Adipose tissue (tissue), 3 donors: ENCODE results near the gene PRKCA. TPM values are rescaled to one million over a fixed set of nuclear protein-coding genes. Genes with fewer than 3 reads are reported as not detected.

ENCODE experiments used
- H3K27ac ChIP-seq: one replicate; pipeline ENCODE4 v1.5.1; 2013; ENCODE audit warnings: low read depth, low read length
- WGBS, 3 donors: extraction: QIAGEN DNeasy Blood & Tissue Kit; methylation state at CpG; one replicate each; pipeline ENCODE4 v1.1.7; 2013; 5-methylcytosine and 5-hydroxymethylcytosine counted together
- polyA plus RNA-seq, 3 donors: library from polyadenylated mRNA; stranded (reverse); fragments of 200-250 nt; gene quantifications; one replicate each; pipeline ENCODE4 v1.2.3, GENCODE V29; 2013
- donor health status: healthy with polysubstance abuse.
- donor health status: Bipolar disorder and iron deficiency.
- donor health status: healthy.

PRKCA gene
- polyA plus RNA-seq, 3 donors, result 2.1 to 6.3 (median 2.3) TPM

DNA sequence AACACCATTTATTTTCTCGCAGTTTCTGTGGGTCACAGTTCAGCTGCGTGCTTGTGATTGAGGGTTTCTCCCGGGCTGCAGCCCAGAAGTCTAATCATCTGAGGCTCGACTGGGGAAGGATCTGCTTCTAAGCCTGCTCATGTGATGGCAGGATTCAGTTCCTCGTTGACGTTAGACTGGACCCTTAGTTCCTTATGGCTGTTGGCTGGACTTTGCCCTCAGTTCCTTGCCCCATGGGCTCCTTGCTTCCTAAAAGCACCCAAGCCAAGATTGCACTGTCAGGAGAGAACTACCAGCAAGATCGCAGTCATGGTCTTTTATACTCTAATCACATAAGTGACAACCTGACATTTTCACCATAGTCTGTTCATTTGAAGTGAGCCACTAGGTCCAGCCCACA lies 250.0 kb downstream of the PRKCA start:
- 84 to 94% (median 87%) methylated on average over 7 of the region's 7 CpGs for WGBS, 3 donors
- no peak overlapping the region for H3K27ac ChIP-seq

DNA sequence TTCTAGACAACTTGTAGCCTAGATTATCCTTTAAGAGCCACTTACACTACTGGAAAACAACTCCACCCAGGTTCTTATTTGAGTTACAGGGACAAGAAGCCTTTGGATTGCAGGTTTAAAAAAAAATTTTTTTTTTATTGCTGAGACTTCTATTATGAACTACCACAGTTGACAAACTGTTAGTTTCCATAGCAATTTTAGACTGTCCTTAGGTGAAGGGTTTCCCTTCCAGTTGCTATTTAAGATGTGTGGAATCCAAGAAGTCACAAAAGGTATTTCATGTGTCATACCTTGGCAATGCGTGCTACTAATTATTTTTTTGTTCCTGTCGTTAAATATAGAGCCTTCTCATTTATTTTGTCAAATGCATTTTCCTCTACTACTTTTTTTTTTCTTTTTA lies 253.2 kb downstream of the PRKCA start:
- H3K27ac ChIP-seq, result no peak overlapping the region
- WGBS, 3 donors, result 74 to 81% (median 79%) methylated on average over 2 of the region's 2 CpGs

DNA sequence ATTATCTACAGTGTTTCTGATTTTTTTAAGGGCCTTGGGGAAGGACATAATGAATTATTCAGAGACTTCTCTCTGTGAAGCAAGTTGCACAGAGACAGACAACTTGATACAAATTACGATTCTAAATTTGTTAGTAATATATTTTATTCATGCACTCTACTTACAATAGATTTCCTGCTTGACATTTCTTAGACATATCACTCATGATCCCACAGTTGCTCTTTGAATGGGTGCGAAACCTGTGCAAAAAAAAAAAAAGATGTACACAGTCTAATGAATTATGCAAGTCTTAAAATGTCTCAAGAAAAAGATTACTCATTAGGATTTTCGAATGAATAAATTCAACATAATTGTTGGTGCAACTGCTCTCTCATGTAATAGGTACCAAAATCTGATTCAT lies 254.8 kb downstream of the PRKCA start:
- 87 to 94% (median 89%) methylated on average over 3 of the region's 3 CpGs for WGBS, 3 donors
- H3K27ac ChIP-seq, result no peak overlapping the region

DNA sequence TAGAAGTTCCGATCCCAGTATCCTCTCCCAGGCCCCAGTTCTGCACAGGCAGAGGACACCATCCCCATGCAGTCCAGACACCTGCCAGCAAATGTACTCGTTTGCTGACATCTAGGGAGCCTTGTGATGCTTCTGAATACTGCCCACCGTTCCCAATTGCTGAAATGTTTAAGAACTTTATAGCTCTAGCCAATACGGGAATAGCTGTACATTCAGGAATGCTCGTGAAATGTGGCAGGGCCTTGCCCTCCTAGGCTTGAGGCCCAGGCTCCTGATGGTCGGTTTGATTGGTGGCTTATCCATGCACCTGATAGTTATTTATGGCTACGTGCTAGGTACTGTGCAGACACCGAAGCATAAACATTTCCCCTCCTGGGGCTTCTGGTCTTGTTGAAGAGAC lies 255.5 kb downstream of the PRKCA start:
- WGBS, 3 donors, result 83 to 94% (median 94%) methylated on average over 8 of the region's 8 CpGs
- H3K27ac ChIP-seq, result no peak overlapping the region

DNA sequence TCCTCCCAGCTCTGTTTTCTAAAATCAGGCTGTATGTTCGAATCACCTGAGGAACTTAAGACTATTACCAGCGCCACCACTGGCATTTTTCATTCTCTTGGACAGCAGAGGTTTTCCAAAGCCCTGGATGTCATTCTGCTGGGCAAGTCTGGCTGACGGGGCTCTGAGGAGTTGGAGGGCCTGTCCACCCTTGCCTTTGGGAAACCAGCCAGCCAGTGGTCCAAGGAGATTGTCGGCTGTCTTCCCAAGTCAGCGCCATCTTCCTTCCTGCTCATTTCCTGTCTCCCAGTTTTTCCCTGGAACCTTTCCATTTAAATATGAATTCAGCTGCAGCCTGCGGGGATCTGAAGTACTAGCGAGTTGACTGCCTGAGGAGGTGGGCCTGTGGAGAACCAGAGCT lies 258.3 kb downstream of the PRKCA start:
- no peak overlapping the region for H3K27ac ChIP-seq
- 88 to 90% (median 89%) methylated on average over 7 of the region's 7 CpGs for WGBS, 3 donors

DNA sequence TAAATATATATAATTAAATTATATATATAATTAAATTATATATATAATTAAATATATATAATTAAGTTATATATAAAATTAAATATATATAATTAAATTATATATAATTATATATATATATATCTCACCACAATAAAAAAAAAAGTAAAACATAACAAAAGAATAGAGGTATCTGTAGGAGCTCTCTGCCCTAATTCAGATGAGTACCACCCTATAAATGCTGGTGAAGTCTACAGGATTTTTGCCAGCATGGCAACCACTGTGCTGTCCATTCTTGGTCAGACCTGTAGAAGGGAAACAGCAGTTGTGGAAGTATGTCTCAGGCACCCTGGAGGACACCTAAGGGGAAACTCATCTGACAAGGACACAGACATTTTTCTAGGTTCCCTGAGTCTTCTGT lies 259.7 kb downstream of the PRKCA start:
- no peak overlapping the region for H3K27ac ChIP-seq

DNA sequence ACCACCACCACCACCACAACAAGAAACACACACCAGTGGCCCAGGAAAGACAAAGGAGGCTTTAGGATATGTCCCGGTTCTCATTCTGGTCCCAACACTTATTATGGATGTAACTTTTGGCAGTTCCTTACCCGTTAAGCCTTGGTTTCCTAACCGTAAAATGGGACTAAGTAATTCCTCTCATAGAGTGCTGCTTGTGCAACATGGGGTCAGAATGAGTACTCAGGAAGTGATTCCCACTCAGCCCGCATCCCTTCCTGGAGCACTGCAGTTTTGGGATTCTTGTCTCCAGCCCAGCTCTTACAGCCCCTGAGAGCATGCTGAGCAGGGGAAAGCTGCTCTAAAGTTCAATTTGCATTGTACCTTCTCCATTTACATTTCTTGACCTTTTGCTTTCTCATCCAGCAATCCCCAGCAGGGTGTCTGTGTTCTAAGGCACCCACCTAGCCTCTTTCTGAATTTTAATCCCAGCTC lies 262.6 kb downstream of the PRKCA start:
- H3K27ac ChIP-seq, result no peak overlapping the region
- 75 to 85% (median 83%) methylated on average over 4 of the region's 4 CpGs for WGBS, 3 donors

DNA sequence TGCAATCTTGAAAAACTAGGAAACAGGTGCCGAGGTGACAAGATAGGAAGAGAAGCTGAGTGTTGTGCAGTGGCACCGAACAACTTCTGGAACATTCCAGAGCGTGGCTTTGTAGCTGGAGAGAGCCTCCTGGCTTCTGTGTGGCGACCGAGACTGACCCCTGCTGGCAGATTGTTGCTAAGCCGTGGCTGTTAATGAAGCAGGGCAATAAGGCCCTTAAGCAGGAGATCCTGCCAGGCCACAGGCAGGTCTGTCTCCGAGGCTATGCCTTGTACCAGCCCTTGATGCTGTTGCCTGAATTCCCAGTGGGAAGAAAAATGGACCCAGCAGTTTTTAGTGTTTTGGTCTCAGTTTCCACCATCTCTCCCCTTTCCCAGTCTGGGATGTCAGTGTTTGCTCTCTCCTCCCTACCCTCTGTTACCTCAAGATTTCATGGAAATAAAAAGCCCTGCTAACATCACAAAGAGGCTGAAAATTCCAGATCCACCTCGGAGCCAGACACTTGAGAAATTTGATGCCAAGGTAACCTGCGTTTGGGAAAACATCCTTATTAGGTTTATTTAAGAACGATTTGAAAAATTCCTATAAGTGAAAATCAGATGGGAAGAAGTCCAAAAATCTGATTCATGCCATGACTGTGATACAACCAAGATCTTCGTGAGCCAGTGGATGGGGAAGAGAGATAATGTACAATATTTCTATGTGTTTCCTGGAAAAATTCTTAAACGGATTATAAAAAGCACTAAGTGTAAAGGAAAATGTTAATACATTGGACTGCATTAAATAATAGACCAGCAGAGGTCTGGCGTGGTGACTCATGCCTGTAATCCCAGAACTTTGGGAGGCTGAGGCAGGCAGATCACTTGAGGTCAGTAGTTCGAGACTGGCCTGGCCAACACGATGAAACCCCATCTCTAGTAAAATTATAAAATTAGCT lies 265.1 kb downstream of the PRKCA start:
- no peak overlapping the region for H3K27ac ChIP-seq
- 54 to 57% (median 54%) methylated on average over 15 of the region's 15 CpGs for WGBS, 3 donors

DNA sequence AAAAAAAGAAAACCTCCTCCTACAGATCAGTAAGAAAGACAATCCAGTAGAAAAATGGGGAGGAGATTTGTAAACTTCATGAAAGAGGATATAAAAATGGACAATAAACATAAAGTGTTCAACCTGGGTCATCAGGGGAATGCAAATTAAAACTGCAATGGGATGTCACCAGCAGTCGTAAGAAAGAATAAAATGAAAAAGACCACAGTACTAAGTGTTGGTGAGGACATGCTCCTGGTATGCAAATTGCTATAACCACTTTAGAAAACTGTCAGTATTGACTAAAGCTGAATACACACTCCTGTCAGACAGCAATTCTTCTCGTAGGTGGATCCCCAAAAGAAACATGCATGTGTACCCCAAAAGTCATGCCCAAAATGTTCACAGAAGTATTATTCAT lies 267.2 kb downstream of the PRKCA start:
- no peak overlapping the region for H3K27ac ChIP-seq
- 91 to 94% (median 92%) methylated on average over 2 of the region's 2 CpGs for WGBS, 3 donors

DNA sequence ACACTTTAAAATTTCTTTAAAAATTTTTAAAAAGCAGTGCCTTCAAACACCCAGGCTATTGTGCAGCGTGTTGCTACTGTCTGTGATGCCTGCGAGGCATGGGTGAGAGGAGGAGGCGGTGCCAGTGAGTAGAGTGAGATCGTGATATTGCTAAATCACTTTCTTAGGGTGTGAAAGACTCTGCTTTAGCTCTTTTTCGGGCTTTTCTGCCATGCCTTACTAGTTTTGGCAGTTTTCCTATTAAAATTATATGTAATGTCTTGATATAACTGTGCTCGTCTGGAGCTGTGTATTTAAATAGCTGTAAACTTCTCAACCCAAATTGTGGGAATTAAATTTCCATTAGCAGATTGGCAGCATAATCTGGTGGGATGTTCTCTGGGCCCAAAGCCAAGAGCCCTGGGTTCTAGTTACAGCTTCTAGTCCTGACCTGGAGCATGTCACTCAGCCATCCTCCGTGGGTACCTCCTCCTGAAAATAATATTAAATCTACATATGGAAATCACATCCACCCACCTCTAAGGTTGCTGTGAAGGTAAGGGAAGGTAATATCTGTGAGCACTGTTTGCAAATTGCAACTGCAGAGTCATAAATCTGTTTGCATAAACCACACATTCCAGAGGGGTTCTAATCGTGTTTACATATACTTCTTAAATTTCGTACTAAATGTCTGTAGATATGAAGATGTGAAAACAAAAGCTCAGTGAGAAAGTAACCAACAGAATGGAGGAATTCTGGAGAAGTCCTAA lies 268.2 kb downstream of the PRKCA start:
- WGBS, 3 donors, result 76 to 80% (median 78%) methylated on average over 9 of the region's 9 CpGs
- H3K27ac ChIP-seq, result no peak overlapping the region

DNA sequence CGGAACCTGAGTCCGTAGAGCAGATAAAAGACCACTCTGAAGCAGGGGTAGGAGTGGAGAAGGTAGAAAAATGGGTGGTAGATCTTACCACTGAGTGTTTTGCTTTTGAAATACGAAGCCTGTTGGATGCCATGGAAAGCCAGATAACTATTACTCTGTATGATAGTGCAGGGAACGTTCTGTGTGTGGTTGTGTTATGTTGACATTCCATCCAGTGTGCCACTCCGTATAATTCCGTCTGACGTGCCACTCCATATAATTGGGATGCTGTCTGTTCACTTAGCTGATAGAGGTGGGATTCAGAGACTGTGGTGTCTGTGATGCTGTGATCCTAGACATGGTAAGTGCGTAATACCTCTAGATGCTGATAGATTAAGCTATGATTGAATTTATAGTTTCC lies 269.3 kb downstream of the PRKCA start:
- 90 to 95% (median 94%) methylated on average over 8 of the region's 8 CpGs for WGBS, 3 donors
- H3K27ac ChIP-seq, result no peak overlapping the region

DNA sequence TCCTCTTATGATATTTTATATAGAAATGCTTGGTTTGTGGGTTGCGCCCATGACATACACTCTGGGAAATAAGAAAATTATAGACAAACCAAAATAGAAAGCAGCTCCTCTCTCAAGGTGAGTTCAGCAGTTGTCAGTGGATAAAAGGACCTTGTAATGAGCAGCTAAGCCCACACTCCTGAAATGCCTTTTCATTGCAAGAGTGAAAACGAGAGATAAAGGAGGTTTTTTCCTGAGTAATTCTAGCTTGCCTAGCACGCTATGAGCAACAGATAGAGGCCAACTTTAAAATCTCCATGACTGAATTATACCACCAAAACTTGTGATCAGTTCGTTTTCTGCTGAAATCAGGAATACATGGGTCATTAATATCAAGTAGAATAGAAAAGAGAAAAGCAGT lies 270.7 kb downstream of the PRKCA start:
- 72 to 91% (median 82%) methylated on average over 4 of the region's 4 CpGs for WGBS, 3 donors
- no peak overlapping the region for H3K27ac ChIP-seq

DNA sequence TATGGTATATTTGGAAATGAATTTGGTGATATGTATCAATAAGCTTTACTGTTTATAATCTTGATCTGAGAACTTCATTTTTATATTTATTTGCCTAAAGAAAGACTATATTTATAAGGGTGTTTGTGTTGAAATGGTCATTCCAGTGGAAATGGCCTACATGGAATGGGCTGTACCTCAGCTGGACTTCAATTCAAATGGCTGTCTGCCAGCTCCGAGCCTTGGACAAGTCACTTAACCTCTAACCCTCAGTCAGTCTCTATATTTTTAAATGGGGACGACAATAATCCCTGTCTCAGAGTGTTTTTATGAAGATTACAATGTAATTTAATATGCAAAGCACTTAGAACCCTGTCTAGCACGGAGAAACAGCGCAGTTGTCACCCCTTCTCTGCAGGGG lies 271.7 kb downstream of the PRKCA start:
- 70 to 84% (median 75%) methylated on average over 4 of the region's 4 CpGs for WGBS, 3 donors
- H3K27ac ChIP-seq, result no peak overlapping the region

DNA sequence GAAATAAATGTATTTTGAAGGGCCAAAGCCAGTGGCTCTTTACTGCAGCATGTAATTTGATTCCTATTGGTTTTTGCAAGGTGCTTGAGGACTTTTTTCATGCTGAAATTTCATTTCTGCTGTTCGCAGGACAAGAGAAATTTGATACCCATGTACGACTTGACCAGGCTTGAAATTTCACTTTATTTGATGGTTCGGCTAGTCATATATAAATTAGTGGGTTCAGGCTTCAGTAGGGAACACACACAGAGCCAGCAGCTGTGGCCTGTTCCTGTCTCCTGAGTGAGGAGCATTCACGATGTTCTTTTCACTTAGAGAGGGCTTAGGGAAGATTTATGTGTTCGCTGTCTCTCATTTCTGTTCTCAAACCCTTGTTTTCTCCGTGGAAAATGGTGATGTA lies 274.1 kb downstream of the PRKCA start:
- WGBS, 3 donors, result 78 to 81% (median 81%) methylated on average over 6 of the region's 6 CpGs
- no peak overlapping the region for H3K27ac ChIP-seq

DNA sequence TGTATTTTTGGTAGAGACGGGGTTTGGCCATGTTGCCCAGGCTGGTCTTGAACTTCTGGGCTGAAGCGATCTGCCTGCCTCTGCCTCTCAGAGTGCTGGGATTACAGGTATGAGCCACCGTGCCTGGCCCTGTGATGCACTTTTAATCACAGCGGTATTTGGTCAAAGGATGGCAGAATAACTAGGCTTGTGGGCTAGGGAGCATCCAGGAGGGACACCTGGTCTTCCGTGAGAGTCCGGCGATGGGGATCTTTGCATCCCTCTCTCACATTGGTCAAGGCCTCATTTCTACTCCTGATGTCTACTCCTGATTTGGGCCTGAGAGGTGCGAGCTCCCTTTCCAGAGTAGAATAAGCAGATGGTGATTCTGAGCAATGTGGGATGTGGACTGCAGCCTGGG lies 274.6 kb downstream of the PRKCA start:
- no peak overlapping the region for H3K27ac ChIP-seq
- 85 to 97% (median 96%) methylated on average over 8 of the region's 8 CpGs for WGBS, 3 donors

DNA sequence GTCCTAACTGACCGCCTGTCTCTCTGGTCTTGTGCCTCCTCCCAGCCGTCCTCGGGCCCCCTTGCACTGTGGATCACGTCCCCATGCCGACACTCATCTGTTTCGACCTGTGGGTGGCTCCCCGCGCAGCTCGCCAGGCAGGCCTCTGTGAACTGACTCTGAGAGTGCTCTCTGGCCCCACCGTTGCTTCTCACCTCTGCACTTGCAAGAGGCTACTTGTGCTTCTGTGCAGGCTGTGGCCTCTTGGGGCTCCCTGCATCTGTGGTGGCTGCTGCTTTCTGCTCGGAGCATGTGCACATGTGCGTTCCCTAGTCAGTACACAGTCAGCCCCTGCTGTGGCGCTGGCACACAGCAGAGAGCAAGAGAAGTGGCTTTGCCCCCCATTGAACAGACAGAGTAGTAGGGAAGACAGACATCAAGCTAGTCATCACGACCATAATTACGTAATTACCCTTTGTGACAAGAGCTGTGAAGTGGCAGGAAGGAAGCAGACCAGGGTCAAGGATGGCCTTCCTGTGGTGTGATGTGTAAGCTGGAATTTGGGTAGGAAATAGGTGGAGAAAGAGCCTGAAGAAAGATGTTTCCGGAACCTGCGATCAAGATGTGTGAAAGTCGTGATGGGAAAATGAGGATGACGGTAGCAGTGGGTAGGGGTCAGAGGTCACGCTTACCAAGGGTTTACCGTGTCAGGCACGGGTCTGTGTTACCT lies 276.5 kb downstream of the PRKCA start:
- WGBS, 3 donors, result 73 to 90% (median 76%) methylated on average over 22 of the region's 22 CpGs
- no peak overlapping the region for H3K27ac ChIP-seq

DNA sequence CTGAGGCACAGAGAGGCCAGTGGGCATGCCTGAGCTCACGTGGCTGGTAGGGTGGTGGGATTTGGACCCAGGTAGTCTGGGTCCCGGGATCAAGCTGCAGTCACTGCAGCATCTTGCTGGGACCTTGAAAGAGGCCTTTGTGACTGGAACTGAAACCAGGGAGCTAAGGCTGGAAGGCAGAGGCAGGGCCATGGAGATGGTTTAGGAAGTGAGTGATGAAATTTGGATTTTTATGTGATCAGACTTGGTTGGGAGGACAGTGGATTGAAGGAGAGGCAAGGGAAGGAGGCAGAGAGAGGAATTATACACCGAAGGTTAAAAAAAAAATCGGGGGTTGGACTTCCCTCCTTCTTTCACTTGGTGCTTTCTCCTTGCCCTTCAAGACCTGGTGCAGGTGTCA lies 277.1 kb downstream of the PRKCA start:
- WGBS, 3 donors, result 74 to 86% (median 76%) methylated on average over 4 of the region's 4 CpGs
- H3K27ac ChIP-seq, result no peak overlapping the region

DNA sequence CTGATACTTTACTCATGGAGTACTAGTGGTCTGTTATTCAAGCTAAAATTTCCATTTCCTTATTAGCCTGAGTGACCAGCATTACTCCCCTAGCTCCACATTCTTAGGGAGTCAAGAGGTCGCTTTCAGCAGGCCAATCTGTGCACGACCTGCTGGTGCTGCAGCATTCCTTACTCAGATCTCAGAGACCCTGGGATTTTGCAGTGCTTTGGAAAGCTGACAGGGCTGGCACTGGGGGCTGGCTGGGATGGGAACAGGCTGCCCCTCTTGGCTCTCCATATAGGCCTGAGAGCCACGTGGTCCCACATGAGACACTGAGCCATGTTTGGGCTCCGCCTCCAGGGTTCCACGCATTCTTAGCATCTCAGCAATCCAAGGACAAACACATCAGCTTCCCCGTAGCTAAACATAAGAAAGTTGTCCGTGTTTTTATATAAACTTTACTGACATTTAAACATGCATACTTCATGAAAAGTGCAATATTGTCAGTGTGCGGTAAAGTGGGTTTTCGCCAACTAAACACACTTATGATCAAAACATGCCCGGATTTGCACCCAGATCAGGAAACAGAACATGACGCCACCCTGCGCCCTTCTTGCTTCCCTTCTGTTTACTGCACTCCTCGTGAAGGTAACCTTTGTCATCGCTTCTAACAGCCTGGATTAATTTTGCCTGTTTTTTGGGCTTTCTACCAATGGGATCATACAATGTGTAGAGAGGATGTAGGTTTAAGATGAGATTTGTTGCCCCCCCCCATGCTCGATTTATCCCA lies 278.0 kb downstream of the PRKCA start:
- WGBS, 3 donors, result 60 to 68% (median 61%) methylated on average over 15 of the region's 15 CpGs
- no peak overlapping the region for H3K27ac ChIP-seq
